Measurements from ENCODE around the gene DNAJC1. TPM values are rescaled to one million over a fixed set of nuclear protein-coding genes. Genes with fewer than 3 reads are reported as not detected.

The DNAJC1 gene
- total RNA-seq, 1 experiment from 2014 or later, result 13.2 TPM

GRCh38 chr10:22030421-22030820, 26.9 kb upstream of the DNAJC1 start:
- ATAC-seq, result no peak
- Mint-ChIP-seq H3K4me3 (no peak overlapping the region), H3K27me3 (ENCODE audit: low read depth) (no peaks in the 10 kb centered on the region; the same call in 1 of the 2 replicates), H3K9me3 (peaks cover 51% of the 10 kb centered on the region), H3K4me1 (no peaks in the 10 kb centered on the region), H3K36me3 (peaks cover 12% of the 10 kb centered on the region), H3K27ac (no peak overlapping the region)
- no peak for DNase-seq (ENCODE audit: low spot score)
- POLR2A ChIA-PET, result no interaction called here
- CTCF ChIA-PET, result no interaction called here
- TF ChIP-seq ZNF416 (CRISPR knock-in tag; IDR thresholded peaks at IDR 0.05) (no peak), ATF1 (CRISPR knock-in tag; IDR thresholded peaks at IDR 0.05) (no peak), ZBTB43 (CRISPR knock-in tag; IDR thresholded peaks at IDR 0.05) (no peak)
- TF ChIP-seq, protein P1, sequence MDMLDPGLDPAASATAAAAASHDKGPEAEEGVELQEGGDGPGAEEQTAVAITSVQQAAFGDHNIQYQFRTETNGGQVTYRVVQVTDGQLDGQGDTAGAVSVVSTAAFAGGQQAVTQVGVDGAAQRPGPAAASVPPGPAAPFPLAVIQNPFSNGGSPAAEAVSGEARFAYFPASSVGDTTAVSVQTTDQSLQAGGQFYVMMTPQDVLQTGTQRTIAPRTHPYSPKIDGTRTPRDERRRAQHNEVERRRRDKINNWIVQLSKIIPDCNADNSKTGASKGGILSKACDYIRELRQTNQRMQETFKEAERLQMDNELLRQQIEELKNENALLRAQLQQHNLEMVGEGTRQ (CRISPR knock-in tag; IDR thresholded peaks at IDR 0.05), result no peak

GRCh38 chr10:22029445-22030236, 26.1 kb upstream of the DNAJC1 start:
- ATAC-seq (no peak), DNase-seq (ENCODE audit: low spot score) (no peak)
- H3K9me3 Mint-ChIP-seq, result peaks cover 46% of the 10 kb centered on the region
- no peaks in the 10 kb centered on the region for H3K4me1 Mint-ChIP-seq
- no peak overlapping the region for H3K27ac Mint-ChIP-seq
- POLR2A ChIA-PET, result no interaction called here
- CTCF ChIA-PET, result no interaction called here
- TF ChIP-seq ZBTB21 (CRISPR knock-in tag; IDR thresholded peaks at IDR 0.05; ENCODE audit: borderline replicate concordance) (no peak), ATF6 (CRISPR knock-in tag; IDR thresholded peaks at IDR 0.05) (no peak), SMAD4 (CRISPR knock-in tag; IDR thresholded peaks at IDR 0.05) (no peak), NFYB (CRISPR knock-in tag; conservative IDR thresholded peaks at IDR 0.05; ENCODE audit: low read depth) (no peak), ZBTB43 (CRISPR knock-in tag; IDR thresholded peaks at IDR 0.05) (no peak), MAX (CRISPR knock-in tag; IDR thresholded peaks at IDR 0.05) (no peak), PREB (CRISPR knock-in tag; IDR thresholded peaks at IDR 0.05; ENCODE audit: borderline replicate concordance) (no peak), ZNF232 (CRISPR knock-in tag; IDR thresholded peaks at IDR 0.05) (no peak), CREB1 (CRISPR knock-in tag; IDR thresholded peaks at IDR 0.05) (no peak), ZNF263 (CRISPR knock-in tag; IDR thresholded peaks at IDR 0.05; ENCODE audit: low read depth) (no peak)
- TF ChIP-seq, protein P2, sequence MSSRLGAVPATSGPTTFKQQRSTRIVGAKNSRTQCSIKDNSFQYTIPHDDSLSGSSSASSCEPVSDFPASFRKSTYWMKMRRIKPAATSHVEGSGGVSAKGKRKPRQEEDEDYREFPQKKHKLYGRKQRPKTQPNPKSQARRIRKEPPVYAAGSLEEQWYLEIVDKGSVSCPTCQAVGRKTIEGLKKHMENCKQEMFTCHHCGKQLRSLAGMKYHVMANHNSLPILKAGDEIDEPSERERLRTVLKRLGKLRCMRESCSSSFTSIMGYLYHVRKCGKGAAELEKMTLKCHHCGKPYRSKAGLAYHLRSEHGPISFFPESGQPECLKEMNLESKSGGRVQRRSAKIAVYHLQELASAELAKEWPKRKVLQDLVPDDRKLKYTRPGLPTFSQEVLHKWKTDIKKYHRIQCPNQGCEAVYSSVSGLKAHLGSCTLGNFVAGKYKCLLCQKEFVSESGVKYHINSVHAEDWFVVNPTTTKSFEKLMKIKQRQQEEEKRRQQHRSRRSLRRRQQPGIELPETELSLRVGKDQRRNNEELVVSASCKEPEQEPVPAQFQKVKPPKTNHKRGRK (CRISPR knock-in tag; IDR thresholded peaks at IDR 0.05; ENCODE audit: borderline replicate concordance), result no peak
- TF ChIP-seq, protein P3, sequence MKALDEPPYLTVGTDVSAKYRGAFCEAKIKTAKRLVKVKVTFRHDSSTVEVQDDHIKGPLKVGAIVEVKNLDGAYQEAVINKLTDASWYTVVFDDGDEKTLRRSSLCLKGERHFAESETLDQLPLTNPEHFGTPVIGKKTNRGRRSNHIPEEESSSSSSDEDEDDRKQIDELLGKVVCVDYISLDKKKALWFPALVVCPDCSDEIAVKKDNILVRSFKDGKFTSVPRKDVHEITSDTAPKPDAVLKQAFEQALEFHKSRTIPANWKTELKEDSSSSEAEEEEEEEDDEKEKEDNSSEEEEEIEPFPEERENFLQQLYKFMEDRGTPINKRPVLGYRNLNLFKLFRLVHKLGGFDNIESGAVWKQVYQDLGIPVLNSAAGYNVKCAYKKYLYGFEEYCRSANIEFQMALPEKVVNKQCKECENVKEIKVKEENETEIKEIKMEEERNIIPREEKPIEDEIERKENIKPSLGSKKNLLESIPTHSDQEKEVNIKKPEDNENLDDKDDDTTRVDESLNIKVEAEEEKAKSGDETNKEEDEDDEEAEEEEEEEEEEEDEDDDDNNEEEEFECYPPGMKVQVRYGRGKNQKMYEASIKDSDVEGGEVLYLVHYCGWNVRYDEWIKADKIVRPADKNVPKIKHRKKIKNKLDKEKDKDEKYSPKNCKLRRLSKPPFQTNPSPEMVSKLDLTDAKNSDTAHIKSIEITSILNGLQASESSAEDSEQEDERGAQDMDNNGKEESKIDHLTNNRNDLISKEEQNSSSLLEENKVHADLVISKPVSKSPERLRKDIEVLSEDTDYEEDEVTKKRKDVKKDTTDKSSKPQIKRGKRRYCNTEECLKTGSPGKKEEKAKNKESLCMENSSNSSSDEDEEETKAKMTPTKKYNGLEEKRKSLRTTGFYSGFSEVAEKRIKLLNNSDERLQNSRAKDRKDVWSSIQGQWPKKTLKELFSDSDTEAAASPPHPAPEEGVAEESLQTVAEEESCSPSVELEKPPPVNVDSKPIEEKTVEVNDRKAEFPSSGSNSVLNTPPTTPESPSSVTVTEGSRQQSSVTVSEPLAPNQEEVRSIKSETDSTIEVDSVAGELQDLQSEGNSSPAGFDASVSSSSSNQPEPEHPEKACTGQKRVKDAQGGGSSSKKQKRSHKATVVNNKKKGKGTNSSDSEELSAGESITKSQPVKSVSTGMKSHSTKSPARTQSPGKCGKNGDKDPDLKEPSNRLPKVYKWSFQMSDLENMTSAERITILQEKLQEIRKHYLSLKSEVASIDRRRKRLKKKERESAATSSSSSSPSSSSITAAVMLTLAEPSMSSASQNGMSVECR (CRISPR knock-in tag; IDR thresholded peaks at IDR 0.05; ENCODE audit: borderline replicate concordance), result no peak
- TF ChIP-seq, protein P4, sequence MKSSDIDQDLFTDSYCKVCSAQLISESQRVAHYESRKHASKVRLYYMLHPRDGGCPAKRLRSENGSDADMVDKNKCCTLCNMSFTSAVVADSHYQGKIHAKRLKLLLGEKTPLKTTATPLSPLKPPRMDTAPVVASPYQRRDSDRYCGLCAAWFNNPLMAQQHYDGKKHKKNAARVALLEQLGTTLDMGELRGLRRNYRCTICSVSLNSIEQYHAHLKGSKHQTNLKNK (CRISPR knock-in tag; IDR thresholded peaks at IDR 0.05), result no peak
- no peak overlapping the region for H3K4me3 Mint-ChIP-seq
- peaks cover 7% of the 10 kb centered on the region for H3K36me3 Mint-ChIP-seq
- H3K27me3 Mint-ChIP-seq (ENCODE audit: low read depth), result no peaks in the 10 kb centered on the region; the same call in 1 of the 2 replicates

Data from WTC11 (cell line).